HG02798 (cell line): ENCODE data around the gene HDGFL3.
A peak's percentile ranks its signal among the peaks of the same experiment; 100 is the strongest.

Source experiments
- ATAC-seq: cut with Tn5 transposase; IDR thresholded peaks from one replicate; pipeline ENCODE4 v1.9.1; 2021; ENCODE audit warnings: mild to moderate bottlenecking; ENCODE audit not compliant: unreplicated experiment, poor library complexity

Gene HDGFL3

GRCh38 chr15:83132861-83133523 is 74.6 kb downstream of the HDGFL3 start:
- no peak for ATAC-seq

DNA sequence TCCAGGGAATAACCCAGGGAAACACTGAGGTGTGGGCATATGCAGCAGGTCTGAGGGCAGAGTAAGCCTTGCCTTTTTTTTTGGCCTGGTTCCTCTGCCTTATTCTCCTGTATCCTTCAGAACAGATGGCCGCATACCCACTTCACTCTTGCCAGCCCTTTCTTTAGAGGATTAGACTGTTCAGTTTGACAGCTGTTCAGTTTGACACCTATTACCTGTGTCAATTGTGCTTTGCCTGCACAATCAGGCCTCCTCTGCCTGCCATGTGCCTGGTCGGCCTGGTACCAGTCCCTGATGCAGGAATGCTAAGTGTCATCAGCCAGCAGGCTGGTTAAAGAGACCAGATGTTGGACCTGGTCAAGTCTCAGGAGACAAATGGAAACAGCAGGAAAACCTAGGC is 77.8 kb downstream of the HDGFL3 start:
- no peak for ATAC-seq

GRCh38 chr15:83127547-83128150 is 80.0 kb downstream of the HDGFL3 start:
- no peak for ATAC-seq

DNA sequence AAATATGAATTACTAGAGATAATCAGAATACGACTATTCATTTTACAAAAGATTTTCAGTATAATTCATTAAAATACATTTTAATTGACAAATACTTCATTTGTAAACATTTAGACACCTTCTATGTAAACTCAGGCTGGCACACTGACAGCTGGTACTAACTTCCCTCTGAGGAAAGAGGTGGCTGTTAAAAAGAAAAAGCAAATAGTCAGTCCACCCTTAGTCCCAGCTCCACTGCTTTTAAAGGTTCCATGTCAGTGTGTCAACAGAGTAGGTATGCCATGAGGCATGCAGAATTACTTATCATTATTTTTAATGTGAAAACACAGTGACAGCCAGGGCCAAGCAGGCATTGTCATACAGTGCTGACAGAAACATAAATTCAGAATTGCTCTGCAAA is 84.1 kb downstream of the HDGFL3 start:
- ATAC-seq = no peak

DNA sequence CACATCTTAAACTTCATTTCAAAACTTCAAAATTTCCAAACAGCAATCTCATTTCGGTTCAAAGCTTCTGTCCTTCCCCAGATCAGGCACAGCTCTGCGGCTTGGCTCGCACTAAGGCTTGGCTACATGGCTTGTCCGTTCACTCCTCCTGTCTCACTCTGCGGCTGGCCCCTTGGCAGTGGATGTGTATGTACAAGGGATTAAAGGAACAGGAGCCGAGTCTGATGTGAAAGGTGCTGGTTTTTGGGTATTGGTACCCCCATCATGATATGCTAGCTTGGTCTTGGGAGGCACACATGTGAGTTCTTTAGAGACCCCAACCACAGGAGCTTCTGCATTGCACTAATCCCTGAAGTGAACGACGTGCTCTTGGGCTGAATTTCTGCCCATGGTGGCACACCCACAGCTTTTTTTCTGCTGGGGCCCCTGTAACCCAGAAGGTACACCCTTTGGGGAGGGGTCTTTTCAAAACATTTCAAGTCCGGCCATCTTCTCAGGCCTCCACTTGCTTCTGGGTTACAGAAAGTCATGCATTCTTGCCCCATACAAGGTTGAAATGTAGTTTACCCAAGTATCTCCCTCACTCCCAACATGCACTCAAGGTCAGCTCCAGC is 87.5 kb downstream of the HDGFL3 start:
- ATAC-seq = no peak

- ATAC-seq = no peak
These were observed 88.7 kb downstream of the HDGFL3 start for GRCh38 chr15:83118968-83119367.

DNA sequence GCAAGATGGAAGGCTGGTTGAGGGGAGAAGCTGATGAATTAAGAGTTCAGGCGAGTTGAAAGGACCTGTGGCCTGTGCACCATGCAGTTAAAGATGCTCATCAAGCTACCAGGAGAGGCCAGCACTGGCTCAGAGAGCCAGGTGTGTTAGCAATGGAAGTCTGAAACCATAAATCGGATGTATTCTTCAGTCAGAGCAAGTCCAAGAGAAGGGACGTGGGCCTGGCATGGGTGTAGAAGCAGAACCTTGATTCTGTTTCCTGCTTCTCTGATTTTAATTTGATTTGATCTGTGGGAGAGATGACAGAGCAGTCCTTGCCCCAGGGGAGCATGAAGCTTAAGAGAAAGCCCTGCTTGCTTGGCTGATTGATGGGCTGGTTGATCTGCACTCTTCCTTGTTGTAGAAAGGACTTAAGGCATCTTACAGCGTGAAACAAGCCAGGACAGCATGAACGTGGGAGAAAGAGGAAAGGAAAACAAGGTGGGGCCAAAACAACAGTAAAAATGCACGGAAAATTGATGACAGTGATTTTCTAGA is 89.3 kb downstream of the HDGFL3 start:
- no peak for ATAC-seq

- ATAC-seq = peak; percentile 76
These were observed 91.6 kb downstream of the HDGFL3 start for GRCh38 chr15:83115831-83116565.

- ATAC-seq = no peak
These were observed 92.2 kb downstream of the HDGFL3 start for GRCh38 chr15:83115410-83115809.

DNA sequence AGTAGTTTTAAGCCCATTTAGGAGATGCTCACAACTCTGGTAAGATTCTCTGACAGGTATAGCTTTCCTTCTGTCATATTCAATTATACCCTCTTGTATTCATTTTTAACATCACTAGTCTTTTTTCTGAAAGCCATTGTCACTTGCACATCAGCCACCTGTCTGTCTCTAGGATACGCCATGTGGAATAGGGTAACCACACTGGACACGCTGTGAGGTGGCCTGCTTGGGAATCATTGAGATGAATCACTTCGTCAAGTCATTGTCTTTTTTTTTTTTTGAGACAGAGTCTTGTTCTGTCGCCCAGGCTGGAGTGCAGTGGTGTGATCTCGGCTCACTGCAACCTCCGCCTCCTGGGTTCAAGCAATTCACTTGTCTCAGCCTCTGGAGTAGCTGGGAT is 92.8 kb downstream of the HDGFL3 start:
- no peak for ATAC-seq

GRCh38 chr15:83113881-83114674 is 93.5 kb downstream of the HDGFL3 start:
- ATAC-seq = no peak

- ATAC-seq = no peak
These were observed 94.7 kb downstream of the HDGFL3 start for GRCh38 chr15:83112956-83113299.

DNA sequence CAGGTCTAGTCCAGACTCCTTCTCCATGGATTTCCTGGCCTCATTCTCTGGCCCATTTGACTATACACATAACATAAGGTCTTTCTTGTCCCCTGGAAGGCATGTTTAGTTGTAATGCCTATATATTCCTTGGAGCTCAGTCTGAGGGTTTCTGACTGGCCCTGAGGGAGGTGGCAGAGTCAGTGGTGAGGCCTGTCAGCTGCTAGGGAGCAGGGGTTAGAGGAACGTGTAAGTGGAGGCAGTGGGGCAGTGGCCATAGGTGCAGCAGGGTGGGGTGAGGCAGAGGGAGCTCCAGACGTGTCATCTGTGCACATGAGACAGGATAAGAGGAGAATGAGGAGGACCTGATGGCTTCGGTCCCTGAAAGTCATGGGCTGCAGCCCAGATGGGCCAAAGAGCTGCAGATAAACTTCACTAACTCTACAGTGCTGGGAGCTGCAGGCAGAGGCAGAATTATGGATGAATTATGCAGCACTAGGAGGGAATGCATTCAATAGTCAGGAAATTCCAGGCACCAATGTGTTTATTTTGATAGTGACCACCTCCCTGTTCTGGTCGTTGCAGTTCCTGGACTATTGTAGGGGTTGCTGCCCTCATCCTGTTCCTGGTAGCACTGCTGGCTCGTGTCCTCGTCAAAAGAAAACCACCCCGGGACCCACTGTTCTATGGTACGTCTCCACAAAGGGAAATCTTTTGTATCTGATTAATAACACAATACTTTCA is 95.2 kb downstream of the HDGFL3 start:
- no peak for ATAC-seq

DNA sequence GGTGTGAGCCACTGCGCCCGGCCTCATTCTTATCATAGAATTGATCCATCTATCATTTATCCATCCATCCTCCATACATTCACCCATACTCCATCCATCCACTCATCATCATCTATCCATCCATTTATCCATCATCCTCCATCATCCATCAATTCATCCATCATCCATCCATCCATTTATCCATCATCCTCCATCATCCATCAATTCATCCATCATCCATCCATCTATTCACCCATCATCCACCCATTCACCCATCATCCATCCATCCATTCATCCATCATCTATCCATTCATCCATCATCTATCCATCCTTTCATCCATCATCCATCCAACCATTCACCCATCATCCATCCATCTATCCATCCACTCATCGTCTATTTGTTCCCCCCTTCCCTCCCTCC is 96.5 kb downstream of the HDGFL3 start:
- no peak for ATAC-seq

GRCh38 chr15:83110381-83110780 is 97.2 kb downstream of the HDGFL3 start:
- ATAC-seq = no peak

GRCh38 chr15:83109532-83109931 is 98.1 kb downstream of the HDGFL3 start:
- no peak for ATAC-seq

GRCh38 chr15:83108266-83109219 is 99.1 kb downstream of the HDGFL3 start:
- ATAC-seq = peak; percentile 41

GRCh38 chr15:83107841-83108181 is 99.8 kb downstream of the HDGFL3 start:
- ATAC-seq = no peak
